Measurements from ENCODE around the gene PHF2. TPM values are rescaled to one million over a fixed set of nuclear protein-coding genes. Genes with fewer than 3 reads are reported as not detected.

Gene PHF2
- total RNA-seq, 1 experiment from 2014 or later: 17.4 TPM

DNA sequence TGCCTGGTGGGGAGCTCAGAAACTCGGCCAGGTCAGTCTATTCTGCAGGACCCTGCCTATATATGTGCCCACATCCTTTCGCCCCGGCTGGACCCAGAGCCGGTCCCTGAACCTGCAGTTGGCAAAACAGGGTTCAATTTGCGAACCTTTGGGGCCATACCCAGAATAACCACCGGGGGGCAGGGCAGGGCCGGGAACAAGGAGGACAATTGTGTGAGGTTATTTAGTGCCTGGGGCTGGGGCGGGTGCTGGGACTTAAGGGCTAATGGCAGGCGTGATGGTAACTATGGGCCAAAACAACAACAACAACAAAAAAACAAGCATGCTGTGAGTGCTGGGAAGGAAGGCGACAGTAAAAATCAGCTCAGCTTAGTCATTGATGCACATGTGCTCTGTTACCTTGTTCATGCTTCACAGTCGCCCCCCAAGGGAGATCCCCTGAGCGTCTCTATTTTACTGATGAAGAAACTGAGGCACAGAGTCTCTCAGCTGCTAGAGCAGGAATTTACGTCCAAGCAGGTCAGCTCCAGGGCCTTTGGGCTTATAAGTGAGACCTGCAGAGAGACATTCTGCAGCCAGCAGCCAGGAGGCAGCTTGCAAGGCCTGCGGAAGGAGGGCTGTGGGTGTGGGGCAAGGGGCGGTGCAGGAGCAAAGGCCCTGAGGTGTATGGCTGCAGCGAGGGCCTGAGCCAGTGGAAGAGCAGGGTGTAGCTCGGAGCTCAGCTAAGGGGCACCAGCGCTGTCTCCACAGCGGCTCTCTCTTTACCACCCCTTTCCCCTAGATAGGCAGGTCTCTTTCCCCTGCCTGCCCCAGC is 106.0 kb downstream of the PHF2 start:
- no peaks in the 10 kb centered on the region for H4K20me1 ChIP-seq (ENCODE audit: control insufficient read depth, insufficient read depth, insufficient read length)
- H3K23ac ChIP-seq (ENCODE audit: insufficient read length, low read depth, low read length): no peak overlapping the region
- H3K27ac Mint-ChIP-seq: peak overlapping the region in 1 of 3 experiments; percentile 94; a peak in 2 of 7 replicates
- no peaks in the 10 kb centered on the region for H3K79me1 ChIP-seq (ENCODE audit: insufficient read depth, low read depth, low read length, poor library complexity, severe bottlenecking)
- peak overlapping the region; percentile 76 for H2BK20ac ChIP-seq (ENCODE audit: low read depth, low read length, poor library complexity, severe bottlenecking)
- no peak overlapping the region for H2AFZ ChIP-seq (ENCODE audit: low read length)
- no peak overlapping the region for H3T11ph ChIP-seq (ENCODE audit: low read length)
- H4K5ac ChIP-seq (ENCODE audit: insufficient read length, low read depth, low read length): peak overlapping the region; percentile 5
- no CpG with 5 or more reads among the region's 19 CpGs for WGBS (ENCODE audit: extremely low coverage, insufficient read length, low lambda C conversion rate)
- H3K27me3 ChIP-seq (ENCODE audit: insufficient read depth, low read length): no peaks in the 10 kb centered on the region
- TF ChIP-seq, protein P1, sequence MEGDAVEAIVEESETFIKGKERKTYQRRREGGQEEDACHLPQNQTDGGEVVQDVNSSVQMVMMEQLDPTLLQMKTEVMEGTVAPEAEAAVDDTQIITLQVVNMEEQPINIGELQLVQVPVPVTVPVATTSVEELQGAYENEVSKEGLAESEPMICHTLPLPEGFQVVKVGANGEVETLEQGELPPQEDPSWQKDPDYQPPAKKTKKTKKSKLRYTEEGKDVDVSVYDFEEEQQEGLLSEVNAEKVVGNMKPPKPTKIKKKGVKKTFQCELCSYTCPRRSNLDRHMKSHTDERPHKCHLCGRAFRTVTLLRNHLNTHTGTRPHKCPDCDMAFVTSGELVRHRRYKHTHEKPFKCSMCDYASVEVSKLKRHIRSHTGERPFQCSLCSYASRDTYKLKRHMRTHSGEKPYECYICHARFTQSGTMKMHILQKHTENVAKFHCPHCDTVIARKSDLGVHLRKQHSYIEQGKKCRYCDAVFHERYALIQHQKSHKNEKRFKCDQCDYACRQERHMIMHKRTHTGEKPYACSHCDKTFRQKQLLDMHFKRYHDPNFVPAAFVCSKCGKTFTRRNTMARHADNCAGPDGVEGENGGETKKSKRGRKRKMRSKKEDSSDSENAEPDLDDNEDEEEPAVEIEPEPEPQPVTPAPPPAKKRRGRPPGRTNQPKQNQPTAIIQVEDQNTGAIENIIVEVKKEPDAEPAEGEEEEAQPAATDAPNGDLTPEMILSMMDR (conservative IDR thresholded peaks at IDR 0.05): peak; percentile 88
- H2BK15ac ChIP-seq (ENCODE audit: low read depth, low read length): no peak overlapping the region
- H3K4me3 Mint-ChIP-seq: no peak overlapping the region
- peak overlapping the region; percentile 10 for H4K91ac ChIP-seq (ENCODE audit: insufficient read length, low read depth, low read length)
- H3K23me2 ChIP-seq (ENCODE audit: insufficient read length, low read depth, low read length, poor library complexity, severe bottlenecking): no peaks in the 10 kb centered on the region
- no peaks in the 10 kb centered on the region; the same call in 1 of the 2 replicates for H3K27me3 Mint-ChIP-seq (ENCODE audit: low read depth)
- H3K79me2 ChIP-seq (ENCODE audit: insufficient read depth, low read length): no peaks in the 10 kb centered on the region
- peaks cover 2 to 3% of the 10 kb centered on the region in 2 experiments; a peak in 3 of 5 replicates for H3K9me3 Mint-ChIP-seq
- peak; percentile 91 for DNase-seq
- H3K14ac ChIP-seq (ENCODE audit: insufficient read depth, low read length): peak overlapping the region; percentile 81
- no peak overlapping the region for H3K4me2 ChIP-seq (ENCODE audit: insufficient read depth, insufficient read length, low read length)
- H2BK120ac ChIP-seq (ENCODE audit: low read depth, low read length, poor library complexity, severe bottlenecking): peak overlapping the region; percentile 89
- no peaks in the 10 kb centered on the region for H3K4me1 ChIP-seq (ENCODE audit: insufficient read depth, low read length)
- H2BK5ac ChIP-seq (ENCODE audit: insufficient read length, low read length): no peak overlapping the region
- H3K18ac ChIP-seq (ENCODE audit: insufficient read length, low read depth, low read length): peak overlapping the region; percentile 92
- no peak overlapping the region for H3K27ac ChIP-seq (ENCODE audit: insufficient read length, low read depth, low read length)
- no peak overlapping the region for H3K56ac ChIP-seq (ENCODE audit: insufficient read length, low read depth, low read length)
- H3K9ac ChIP-seq (ENCODE audit: extremely low read depth, insufficient read length, low read length): no peak overlapping the region
- no peaks in the 10 kb centered on the region for H3K9me3 ChIP-seq (ENCODE audit: control insufficient read depth, low read depth, low read length)
- H2AK5ac ChIP-seq (ENCODE audit: insufficient read length, low read length): peak overlapping the region; percentile 14
- peaks cover 0 to 9% (median 8%) of the 10 kb centered on the region in 3 experiments; a peak in 5 of 7 replicates for H3K36me3 Mint-ChIP-seq (ENCODE audit: insufficient read depth in 1 of 3, low read depth in 3 of 3)
- H3K4ac ChIP-seq (ENCODE audit: low read depth, low read length): peak overlapping the region; percentile 16; the same call in 1 of the 2 replicates
- peaks cover 6 to 12% of the 10 kb centered on the region in 2 experiments; a peak in 3 of 4 replicates for H3K4me1 Mint-ChIP-seq
- H4K8ac ChIP-seq (replicated peaks; ENCODE audit: insufficient read length, low read depth, low read length): no peak overlapping the region
- H2BK12ac ChIP-seq (ENCODE audit: insufficient read length, low read depth, low read length): peak overlapping the region; percentile 92

All from H9 (cell line).